Astrocyte (in vitro differentiated cells and primary cell): ENCODE results near the gene PTPRM. TPM values are rescaled to one million over a fixed set of nuclear protein-coding genes. Genes with fewer than 3 reads are reported as not detected.

Experiments used
- DNase-seq: peaks from one replicate; pipeline ENCODE4 v3.0.0-alpha.2; 2010; ENCODE audit warnings: low read depth
- FAIRE-seq: peaks from 2 replicates; lab custom pipeline; 2011; peaks lifted over from hg19 to GRCh38; lab: Jason Lieb, UNC
- H2AFZ ChIP-seq: 2 replicates; pipeline ENCODE4 v1.6.0; 2012; ENCODE audit warnings: low read depth, low read length, inconsistent platforms
- H3K27ac ChIP-seq: 2 replicates; pipeline ENCODE4 v1.5.1; 2011; ENCODE audit warnings: low read depth, low read length, inconsistent platforms
- H3K27me3 ChIP-seq: 2 replicates; pipeline ENCODE4 v1.6.0; 2011; ENCODE audit warnings: low read length, inconsistent platforms; ENCODE audit not compliant: insufficient read depth
- H3K36me3 ChIP-seq: 2 replicates; pipeline ENCODE4 v1.5.1; 2011; ENCODE audit warnings: low read length, inconsistent platforms; ENCODE audit not compliant: insufficient read depth
- H3K4me1 ChIP-seq: 2 replicates; pipeline ENCODE4 v1.5.1; 2011; ENCODE audit warnings: low read length, inconsistent platforms; ENCODE audit not compliant: insufficient read depth
- H3K4me2 ChIP-seq: 2 replicates; pipeline ENCODE4 v1.6.0; 2012; ENCODE audit warnings: low read length, inconsistent platforms
- H3K4me3 ChIP-seq: 2 replicates; pipeline ENCODE4 v1.5.1; 2011; ENCODE audit warnings: low read depth, mild to moderate bottlenecking, low read length, inconsistent platforms; ENCODE audit not compliant: insufficient read depth
- H3K79me2 ChIP-seq: 2 replicates; pipeline ENCODE4 v1.6.0; 2012; ENCODE audit warnings: mild to moderate bottlenecking, low read length, inconsistent platforms; ENCODE audit not compliant: insufficient read depth
- H3K9ac ChIP-seq: 2 replicates; pipeline ENCODE4 v1.6.0; 2012; ENCODE audit warnings: mild to moderate bottlenecking, low read length, inconsistent platforms
- H3K9me3 ChIP-seq: 2 replicates; pipeline ENCODE4 v1.5.1; 2012; ENCODE audit warnings: low read depth, mild to moderate bottlenecking, low read length, inconsistent platforms; ENCODE audit not compliant: insufficient read depth
- H4K20me1 ChIP-seq: 2 replicates; pipeline ENCODE4 v1.6.0; 2012; ENCODE audit warnings: low read length, inconsistent platforms; ENCODE audit not compliant: insufficient read depth
- H3K27ac Mint-ChIP-seq: one replicate; pipeline ENCODE4 v1.8.0; 2021; ENCODE audit warnings: mild to moderate bottlenecking, mixed read lengths; ENCODE audit not compliant: unreplicated experiment
- H3K27me3 Mint-ChIP-seq: one replicate; pipeline ENCODE4 v1.8.0; 2021; ENCODE audit warnings: low read depth, mixed read lengths; ENCODE audit not compliant: unreplicated experiment
- H3K36me3 Mint-ChIP-seq: one replicate; pipeline ENCODE4 v1.8.0; 2021; ENCODE audit warnings: low read depth, mixed read lengths; ENCODE audit not compliant: unreplicated experiment
- H3K4me1 Mint-ChIP-seq: one replicate; pipeline ENCODE4 v1.8.0; 2021; ENCODE audit warnings: low read depth, mixed read lengths; ENCODE audit not compliant: unreplicated experiment
- H3K4me3 Mint-ChIP-seq: one replicate; pipeline ENCODE4 v1.8.0; 2021; ENCODE audit warnings: mild to moderate bottlenecking, moderate library complexity, mixed read lengths; ENCODE audit not compliant: unreplicated experiment
- H3K9me3 Mint-ChIP-seq: one replicate; pipeline ENCODE4 v1.8.0; 2021; ENCODE audit warnings: mild to moderate bottlenecking, mixed read lengths; ENCODE audit not compliant: unreplicated experiment
- EZH2 ChIP-seq: IDR thresholded peaks from 2 replicates; pipeline ENCODE4 v1.6.1; 2012; ENCODE audit warnings: mild to moderate bottlenecking, low read length, inconsistent platforms; ENCODE audit not compliant: insufficient read depth
- total RNA-seq: library from RNA; stranded (reverse); gene quantifications from 2 replicates; pipeline ENCODE4 v1.2.1, GENCODE V29; 2021
- TF ChIP-seq, protein P1 (sequence below): IDR thresholded peaks from 2 replicates; pipeline ENCODE4 v1.5.1; 2011; ENCODE audit warnings: low read depth, mild to moderate bottlenecking, inconsistent platforms, low read length, moderate library complexity; ENCODE audit not compliant: insufficient read depth

PTPRM gene
- total RNA-seq, 1 donor from 2014 or later, result 59.6 TPM

DNA sequence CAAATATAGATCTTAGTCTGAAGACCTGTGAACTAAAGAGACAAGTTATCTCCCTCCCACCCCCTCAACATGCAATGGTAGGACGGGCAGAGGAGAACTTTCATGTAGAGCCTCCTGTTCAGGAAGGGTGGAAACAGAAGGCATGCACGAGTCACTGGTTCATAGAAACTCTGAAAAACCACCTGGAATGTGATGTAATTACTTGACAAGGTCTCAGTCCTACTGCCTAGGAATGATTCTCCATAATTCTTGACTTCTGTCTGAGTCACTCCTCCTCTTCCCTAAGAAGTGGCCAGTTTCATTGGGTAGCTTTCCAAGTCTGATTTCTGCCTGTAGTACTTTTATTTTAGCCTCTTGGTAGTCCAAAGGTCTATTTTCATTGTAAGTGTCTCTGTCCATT lies 277.3 kb downstream of the PTPRM start:
- Histone ChIP-seq H3K79me2 (peaks cover 3% of the 10 kb centered on the region), H3K9me3 (peaks cover 8% of the 10 kb centered on the region), H3K27ac (no peak overlapping the region), H3K9ac (no peak overlapping the region), H3K4me2 (no peak overlapping the region), H3K36me3 (no peaks in the 10 kb centered on the region), H3K4me1 (no peaks in the 10 kb centered on the region), H4K20me1 (peaks cover 13% of the 10 kb centered on the region), H3K27me3 (no peaks in the 10 kb centered on the region), H3K4me3 (no peak overlapping the region), H2AFZ (no peak overlapping the region)
- H3K36me3 Mint-ChIP-seq, result no peaks in the 10 kb centered on the region
- H3K9me3 Mint-ChIP-seq, result peaks cover 21% of the 10 kb centered on the region
- DNase-seq (no peak), FAIRE-seq (peak; percentile 5)
- TF ChIP-seq EZH2, result no peak
- TF ChIP-seq, protein P1, sequence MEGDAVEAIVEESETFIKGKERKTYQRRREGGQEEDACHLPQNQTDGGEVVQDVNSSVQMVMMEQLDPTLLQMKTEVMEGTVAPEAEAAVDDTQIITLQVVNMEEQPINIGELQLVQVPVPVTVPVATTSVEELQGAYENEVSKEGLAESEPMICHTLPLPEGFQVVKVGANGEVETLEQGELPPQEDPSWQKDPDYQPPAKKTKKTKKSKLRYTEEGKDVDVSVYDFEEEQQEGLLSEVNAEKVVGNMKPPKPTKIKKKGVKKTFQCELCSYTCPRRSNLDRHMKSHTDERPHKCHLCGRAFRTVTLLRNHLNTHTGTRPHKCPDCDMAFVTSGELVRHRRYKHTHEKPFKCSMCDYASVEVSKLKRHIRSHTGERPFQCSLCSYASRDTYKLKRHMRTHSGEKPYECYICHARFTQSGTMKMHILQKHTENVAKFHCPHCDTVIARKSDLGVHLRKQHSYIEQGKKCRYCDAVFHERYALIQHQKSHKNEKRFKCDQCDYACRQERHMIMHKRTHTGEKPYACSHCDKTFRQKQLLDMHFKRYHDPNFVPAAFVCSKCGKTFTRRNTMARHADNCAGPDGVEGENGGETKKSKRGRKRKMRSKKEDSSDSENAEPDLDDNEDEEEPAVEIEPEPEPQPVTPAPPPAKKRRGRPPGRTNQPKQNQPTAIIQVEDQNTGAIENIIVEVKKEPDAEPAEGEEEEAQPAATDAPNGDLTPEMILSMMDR, result no peak
- H3K4me1 Mint-ChIP-seq, result peaks cover 4% of the 10 kb centered on the region
- no peak overlapping the region for H3K27ac Mint-ChIP-seq
- no peak overlapping the region for H3K4me3 Mint-ChIP-seq
- no peaks in the 10 kb centered on the region for H3K27me3 Mint-ChIP-seq

DNA sequence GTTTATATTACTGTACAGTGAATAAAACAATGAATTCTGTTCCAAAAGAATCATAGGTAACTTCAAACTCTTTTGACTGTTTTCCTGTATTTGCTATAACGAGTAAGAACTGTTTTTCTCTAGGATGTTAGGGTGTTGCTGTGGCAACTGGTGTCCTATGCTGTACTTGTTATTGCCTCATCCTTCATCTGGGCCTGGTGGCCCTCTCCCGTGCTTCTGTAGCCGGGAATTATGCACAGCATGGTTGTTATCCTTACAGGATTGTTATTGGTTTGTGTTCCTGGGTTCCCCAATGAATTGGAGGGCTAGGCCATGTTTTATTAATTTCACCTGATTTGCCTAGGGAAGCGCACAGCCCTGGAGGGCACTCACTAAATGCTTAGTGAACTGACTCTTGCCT lies 279.2 kb downstream of the PTPRM start:
- Histone ChIP-seq H3K4me3 (no peak overlapping the region), H2AFZ (no peak overlapping the region), H3K27ac (no peak overlapping the region), H3K9ac (no peak overlapping the region), H3K27me3 (no peaks in the 10 kb centered on the region), H4K20me1 (peaks cover 13% of the 10 kb centered on the region), H3K79me2 (peaks cover 3% of the 10 kb centered on the region), H3K4me1 (no peaks in the 10 kb centered on the region), H3K4me2 (no peak overlapping the region), H3K36me3 (no peaks in the 10 kb centered on the region), H3K9me3 (peaks cover 8% of the 10 kb centered on the region)
- Mint-ChIP-seq H3K9me3 (peaks cover 21% of the 10 kb centered on the region), H3K27me3 (no peaks in the 10 kb centered on the region), H3K4me1 (peaks cover 4% of the 10 kb centered on the region), H3K27ac (no peak overlapping the region), H3K36me3 (no peaks in the 10 kb centered on the region), H3K4me3 (no peak overlapping the region)
- FAIRE-seq, result no peak
- no peak for DNase-seq
- TF ChIP-seq, protein P1, result no peak
- TF ChIP-seq EZH2, result no peak

DNA sequence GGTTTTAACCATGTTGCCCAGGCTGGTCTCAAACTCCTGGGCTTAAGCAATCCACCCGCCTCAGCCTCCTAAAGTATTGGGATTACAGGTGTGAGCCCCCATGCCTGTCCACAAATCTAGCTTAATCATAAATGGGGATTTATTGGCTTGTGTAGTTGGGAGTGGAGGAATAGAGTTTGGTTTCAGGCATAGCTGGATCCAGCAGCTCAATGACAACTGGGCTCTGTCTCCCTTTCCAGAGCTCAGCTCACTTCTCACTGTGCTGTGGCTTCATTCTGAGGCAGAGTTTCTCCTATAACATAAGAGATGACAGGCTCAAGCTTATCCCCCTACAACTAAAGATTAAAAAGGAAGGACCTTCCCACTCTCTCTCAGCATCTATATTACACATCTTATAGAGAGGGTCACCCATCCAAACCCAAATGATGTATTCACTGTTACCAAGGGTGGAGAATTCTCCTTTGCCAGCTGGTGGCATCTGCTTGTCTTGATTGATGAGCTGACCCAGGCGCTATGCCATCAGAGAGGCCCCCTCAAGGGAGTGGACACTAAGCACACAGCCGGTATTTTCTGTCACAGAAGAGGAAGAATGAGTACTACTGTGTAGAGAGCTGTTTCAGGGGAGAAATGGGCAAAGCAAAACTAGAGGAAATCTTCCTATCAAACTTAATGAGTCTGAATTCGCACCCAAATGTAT lies 280.4 kb downstream of the PTPRM start:
- peaks cover 4% of the 10 kb centered on the region for H3K4me1 Mint-ChIP-seq
- H3K4me1 ChIP-seq, result no peaks in the 10 kb centered on the region
- no peak overlapping the region for H3K4me2 ChIP-seq
- H3K9me3 ChIP-seq, result peaks cover 8% of the 10 kb centered on the region
- H3K9me3 Mint-ChIP-seq, result peaks cover 26% of the 10 kb centered on the region
- H3K36me3 Mint-ChIP-seq, result no peaks in the 10 kb centered on the region
- no peak for FAIRE-seq
- H3K36me3 ChIP-seq, result no peaks in the 10 kb centered on the region
- H3K9ac ChIP-seq, result no peak overlapping the region
- TF ChIP-seq EZH2, result no peak
- TF ChIP-seq, protein P1, result no peak
- no peak overlapping the region for H3K27ac Mint-ChIP-seq
- H2AFZ ChIP-seq, result no peak overlapping the region
- no peak overlapping the region for H3K27ac ChIP-seq
- H3K79me2 ChIP-seq, result peaks cover 3% of the 10 kb centered on the region
- H3K27me3 Mint-ChIP-seq, result no peaks in the 10 kb centered on the region
- H3K4me3 ChIP-seq, result no peak overlapping the region
- H3K4me3 Mint-ChIP-seq, result no peak overlapping the region
- no peak for DNase-seq
- H3K27me3 ChIP-seq, result no peaks in the 10 kb centered on the region
- peaks cover 13% of the 10 kb centered on the region for H4K20me1 ChIP-seq
